HG03159 (cell line): ENCODE data around the gene TRAP1.

Source experiments
- ATAC-seq: cut with Tn5 transposase; IDR thresholded peaks from one replicate; pipeline ENCODE4 v1.9.1; 2021; ENCODE audit warnings: mild to moderate bottlenecking, moderate library complexity; ENCODE audit not compliant: unreplicated experiment

Gene TRAP1

GRCh38 chr16:3737181-3737580 is 19.9 kb upstream of the TRAP1 start:
- ATAC-seq, result no peak

GRCh38 chr16:3736116-3736515 is 18.8 kb upstream of the TRAP1 start:
- ATAC-seq, result no peak

- ATAC-seq, result no peak
These were observed 18.2 kb upstream of the TRAP1 start for GRCh38 chr16:3735541-3735940.

- no peak for ATAC-seq
These were observed 17.5 kb upstream of the TRAP1 start for GRCh38 chr16:3734758-3735221.

GRCh38 chr16:3734084-3734757 is 16.9 kb upstream of the TRAP1 start:
- ATAC-seq, result no peak

GRCh38 chr16:3732171-3732570 is 14.8 kb upstream of the TRAP1 start:
- no peak for ATAC-seq

- no peak for ATAC-seq
These were observed 14.0 kb upstream of the TRAP1 start for GRCh38 chr16:3731126-3731935.

- ATAC-seq, result no peak
These were observed 13.1 kb upstream of the TRAP1 start for GRCh38 chr16:3730161-3731125.

GRCh38 chr16:3729161-3730112 is 12.1 kb upstream of the TRAP1 start:
- ATAC-seq, result no peak

- no peak for ATAC-seq
These were observed 11.3 kb upstream of the TRAP1 start for GRCh38 chr16:3728424-3729160.

GRCh38 chr16:3727806-3728381 is 10.6 kb upstream of the TRAP1 start:
- ATAC-seq, result no peak

GRCh38 chr16:3726021-3726687 is 8.8 kb upstream of the TRAP1 start:
- ATAC-seq, result no peak

- ATAC-seq, result no peak
These were observed 8.0 kb upstream of the TRAP1 start for GRCh38 chr16:3725276-3725675.

- ATAC-seq, result no peak
These were observed 5.2 kb upstream of the TRAP1 start for GRCh38 chr16:3722508-3722907.

GRCh38 chr16:3720418-3720817 is 3.1 kb upstream of the TRAP1 start:
- ATAC-seq, result no peak

- ATAC-seq, result no peak
These were observed 1.3 kb upstream of the TRAP1 start for GRCh38 chr16:3718628-3719027.

- no peak for ATAC-seq
These were observed 681 bp upstream of the TRAP1 start for GRCh38 chr16:3718019-3718391.

GRCh38 chr16:3716831-3717234 is 491 bp downstream of the TRAP1 start:
- ATAC-seq, result peak; percentile 11

GRCh38 chr16:3715430-3715829 is 1.9 kb downstream of the TRAP1 start:
- ATAC-seq, result no peak
